ENCODE measurements around the gene PPP2R3B. TPM values are rescaled to one million over a fixed set of nuclear protein-coding genes. Genes with fewer than 3 reads are reported as not detected.
"Not testable (repeated sequence)": the region's sequence is repeated elsewhere in the genome, so short reads cannot be mapped to it uniquely, and the experiment has no call there.

PPP2R3B gene
- total RNA-seq, 4 donors from 2014 or later: 4.5 to 12.0 (median 5.7) TPM

DNA sequence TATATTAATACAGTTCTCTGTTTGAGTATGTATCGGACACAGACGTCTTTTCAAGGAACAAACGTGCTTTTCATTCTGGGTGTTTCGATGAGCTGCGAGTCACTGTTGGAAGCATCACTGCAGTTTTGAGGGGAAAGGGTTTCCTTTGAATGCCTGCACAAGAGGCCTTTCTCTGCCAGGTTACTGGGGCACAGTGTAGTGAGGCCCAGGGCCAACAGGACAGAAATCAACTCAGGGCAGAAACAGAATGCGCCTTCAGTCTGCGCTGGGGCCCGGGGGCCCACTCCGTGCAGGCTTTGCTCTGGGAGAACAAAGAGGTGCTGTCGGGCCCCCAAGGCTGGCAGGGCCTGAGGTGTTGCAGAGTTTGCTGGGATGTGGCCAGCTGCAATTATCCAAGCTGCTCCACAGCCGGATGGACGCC is 2.3 kb upstream of the PPP2R3B start:
- no peak for DNase-seq (ENCODE audit: low spot score)
- TF ChIP-seq, protein P1, sequence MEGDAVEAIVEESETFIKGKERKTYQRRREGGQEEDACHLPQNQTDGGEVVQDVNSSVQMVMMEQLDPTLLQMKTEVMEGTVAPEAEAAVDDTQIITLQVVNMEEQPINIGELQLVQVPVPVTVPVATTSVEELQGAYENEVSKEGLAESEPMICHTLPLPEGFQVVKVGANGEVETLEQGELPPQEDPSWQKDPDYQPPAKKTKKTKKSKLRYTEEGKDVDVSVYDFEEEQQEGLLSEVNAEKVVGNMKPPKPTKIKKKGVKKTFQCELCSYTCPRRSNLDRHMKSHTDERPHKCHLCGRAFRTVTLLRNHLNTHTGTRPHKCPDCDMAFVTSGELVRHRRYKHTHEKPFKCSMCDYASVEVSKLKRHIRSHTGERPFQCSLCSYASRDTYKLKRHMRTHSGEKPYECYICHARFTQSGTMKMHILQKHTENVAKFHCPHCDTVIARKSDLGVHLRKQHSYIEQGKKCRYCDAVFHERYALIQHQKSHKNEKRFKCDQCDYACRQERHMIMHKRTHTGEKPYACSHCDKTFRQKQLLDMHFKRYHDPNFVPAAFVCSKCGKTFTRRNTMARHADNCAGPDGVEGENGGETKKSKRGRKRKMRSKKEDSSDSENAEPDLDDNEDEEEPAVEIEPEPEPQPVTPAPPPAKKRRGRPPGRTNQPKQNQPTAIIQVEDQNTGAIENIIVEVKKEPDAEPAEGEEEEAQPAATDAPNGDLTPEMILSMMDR (IDR thresholded peaks at IDR 0.05): no peak
- ATAC-seq (ENCODE audit: low FRiP score): no peak

DNA sequence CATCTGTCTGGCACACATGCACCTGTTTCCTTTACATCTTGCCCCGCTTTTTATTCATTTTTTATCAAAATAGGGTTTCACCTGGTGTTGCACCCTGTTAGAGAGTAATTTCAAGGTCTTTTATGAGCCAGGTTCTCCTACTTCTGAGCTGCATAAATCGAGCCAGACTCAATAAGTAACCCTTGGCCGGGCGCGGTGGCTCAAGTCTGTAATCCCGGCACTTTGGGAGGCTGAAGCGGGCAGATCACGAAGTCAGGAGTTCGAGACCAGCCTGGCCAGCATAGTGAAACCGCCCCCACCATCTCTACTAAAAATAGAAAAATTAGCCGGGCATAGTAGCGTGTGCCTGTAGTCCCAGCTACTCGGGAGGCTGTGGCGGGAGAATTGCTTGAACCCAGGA is 1.0 kb upstream of the PPP2R3B start:
- no peak for DNase-seq (ENCODE audit: low spot score)
- TF ChIP-seq, protein P1 (IDR thresholded peaks at IDR 0.05): no peak
- no peak for ATAC-seq (ENCODE audit: low FRiP score)

DNA sequence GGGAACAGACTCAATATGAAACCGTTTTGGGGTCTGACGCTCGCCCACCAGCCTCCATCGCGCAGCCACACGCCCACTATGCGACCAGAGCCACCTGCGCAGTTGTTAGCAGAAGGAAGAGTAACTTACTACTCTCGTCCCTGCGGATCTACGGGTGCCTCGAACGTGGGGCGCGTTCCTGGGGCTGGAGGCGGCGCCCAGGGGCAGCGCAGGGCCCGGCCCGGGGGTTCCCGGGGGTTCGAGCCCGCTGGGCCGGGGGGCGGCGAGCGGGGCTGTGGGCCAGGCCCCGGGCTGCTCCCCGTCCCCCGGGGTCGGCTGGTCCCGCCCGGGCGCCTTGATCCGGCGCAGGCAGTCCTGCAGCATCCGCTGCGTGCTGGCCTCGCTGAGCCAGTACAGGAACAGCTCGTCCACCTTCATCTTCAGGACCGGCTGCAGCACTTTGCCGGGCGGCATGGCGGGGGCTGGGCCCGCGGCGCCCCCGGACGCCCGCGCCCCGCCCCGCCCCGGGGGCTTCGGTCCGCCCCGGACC is 404 bp downstream of the PPP2R3B start:
- no peak for DNase-seq (ENCODE audit: low spot score)
- ATAC-seq (ENCODE audit: low FRiP score): no peak

DNA sequence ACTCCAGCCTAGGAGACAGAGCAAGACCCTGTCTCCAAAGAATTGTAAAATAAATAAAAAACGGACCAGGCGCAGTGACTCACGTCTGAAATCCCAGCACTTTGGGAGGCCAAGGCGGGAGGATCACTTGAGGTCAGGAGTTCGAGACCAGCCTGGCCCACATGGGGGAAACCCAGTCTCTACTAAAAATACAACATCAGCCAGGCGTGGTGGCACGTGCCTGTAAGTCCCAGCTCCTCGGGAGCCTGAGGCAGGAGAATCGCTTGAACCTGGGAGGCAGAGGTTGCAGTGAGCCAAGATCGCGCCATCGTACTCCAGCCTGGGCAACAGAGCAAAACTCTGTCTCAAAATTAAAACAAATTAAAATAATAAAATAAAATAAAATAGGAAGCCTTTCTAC is 971 bp downstream of the PPP2R3B start:
- ATAC-seq (ENCODE audit: low FRiP score); DNase-seq (ENCODE audit: low spot score): not testable (repeated sequence)

More for the DNA sequence above, 404 bp downstream of the PPP2R3B start:
- TF ChIP-seq, protein P1 (IDR thresholded peaks at IDR 0.05): no peak

DNA sequence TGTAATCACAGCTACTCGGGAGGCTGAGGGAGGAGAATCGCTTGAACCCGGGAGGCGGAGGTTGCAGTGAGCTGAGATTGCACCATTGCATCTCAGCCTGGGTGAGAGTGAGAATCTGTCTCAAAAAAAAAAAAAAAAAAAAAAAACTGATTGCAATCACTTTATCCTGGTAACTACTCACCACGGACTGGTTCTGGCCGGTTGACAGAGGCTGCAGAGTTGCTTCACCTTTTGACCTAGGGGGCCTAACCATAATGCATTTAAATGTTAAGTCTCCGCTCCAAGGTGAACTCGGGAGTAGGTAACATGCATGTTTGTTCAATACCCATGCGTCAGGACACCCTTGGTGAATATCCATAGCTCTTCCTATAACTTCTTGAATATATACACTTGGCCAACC is 1.8 kb downstream of the PPP2R3B start:
- ATAC-seq (ENCODE audit: low FRiP score) (no peak), DNase-seq (ENCODE audit: low spot score) (no peak)
- TF ChIP-seq, protein P1 (IDR thresholded peaks at IDR 0.05): no peak

DNA sequence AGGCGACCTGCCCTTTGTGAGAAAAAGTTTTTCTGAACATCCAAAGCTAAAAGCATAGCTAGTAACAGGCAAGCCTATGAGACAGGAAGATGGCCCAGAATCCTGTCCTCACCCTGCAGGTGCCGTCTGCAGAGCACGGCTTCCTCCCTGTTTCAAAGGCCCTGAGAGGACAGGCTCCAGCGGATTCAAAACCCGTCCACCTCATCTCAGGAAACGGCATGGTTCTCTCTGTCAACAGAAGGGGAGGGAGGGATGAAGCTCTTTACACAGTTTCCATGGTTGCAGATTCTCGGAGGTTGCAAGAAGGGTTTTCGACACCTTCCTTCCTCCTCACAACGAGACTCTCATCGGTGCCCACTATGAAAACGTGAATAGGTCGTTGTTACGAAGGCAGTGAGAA is 8.3 kb downstream of the PPP2R3B start:
- ATAC-seq (ENCODE audit: low FRiP score) (no peak), DNase-seq (ENCODE audit: low spot score) (no peak)
- TF ChIP-seq, protein P1 (IDR thresholded peaks at IDR 0.05): no peak

DNA sequence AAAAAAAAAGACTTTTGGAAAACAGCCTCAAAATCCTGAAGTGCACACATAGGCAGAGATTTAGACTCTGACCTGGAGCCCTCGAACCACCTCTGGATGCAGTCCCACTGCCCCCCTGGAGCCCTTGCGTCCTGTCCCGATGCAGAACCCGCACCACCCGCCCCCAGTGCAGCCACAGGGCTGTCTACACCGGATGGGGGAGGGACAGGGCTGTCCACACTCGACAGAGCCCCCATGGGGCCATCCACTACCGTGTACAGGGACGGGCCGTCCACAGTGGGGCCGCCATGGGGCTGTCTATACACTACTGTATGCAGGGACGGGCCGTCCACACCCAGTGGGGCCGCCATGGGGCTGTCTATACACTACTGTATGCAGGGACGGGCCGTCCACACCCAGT is 10.5 kb downstream of the PPP2R3B start:
- DNase-seq (ENCODE audit: low spot score); ATAC-seq (ENCODE audit: low FRiP score): not testable (repeated sequence)

DNA sequence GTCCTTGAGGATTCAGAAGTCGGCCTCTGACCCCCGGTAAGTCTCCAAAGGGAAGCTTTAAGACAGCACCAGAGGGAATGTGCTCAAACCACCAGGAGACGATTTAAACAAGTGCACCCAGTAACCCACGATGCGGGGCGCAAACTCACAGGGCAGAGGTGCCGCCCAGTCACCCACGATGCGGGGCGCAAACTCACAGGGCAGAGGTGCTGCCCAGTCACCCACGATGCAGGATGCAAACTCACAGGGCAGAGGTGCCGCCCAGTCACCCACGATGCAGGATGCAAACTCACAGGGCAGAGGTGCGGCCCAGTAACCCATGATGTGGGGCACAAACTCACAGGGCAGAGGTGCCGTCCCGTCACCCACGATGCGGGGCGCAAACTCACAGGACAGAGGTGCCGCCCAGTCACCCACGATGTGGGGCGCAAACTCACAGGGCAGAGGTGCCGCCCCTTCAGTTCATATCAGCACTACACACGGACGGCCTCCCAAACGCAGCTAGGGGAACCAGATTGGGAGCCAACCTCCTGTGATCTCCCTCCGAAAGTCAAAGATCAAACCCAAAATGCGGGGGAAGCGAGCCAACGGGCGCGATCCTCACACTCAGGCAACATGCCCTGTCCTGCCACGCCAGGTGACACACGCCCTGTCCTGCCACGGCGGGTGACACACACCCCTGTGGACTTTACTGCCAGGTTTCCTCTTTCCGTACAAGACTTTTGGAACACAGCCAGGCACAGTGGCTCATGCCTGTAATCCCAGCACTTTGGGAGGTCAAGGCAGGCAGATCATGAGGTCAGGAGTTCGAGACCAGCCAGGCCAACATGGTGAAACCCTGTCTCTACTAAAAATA is 11.3 kb downstream of the PPP2R3B start:
- DNase-seq (ENCODE audit: low spot score): no peak
- TF ChIP-seq, protein P1 (IDR thresholded peaks at IDR 0.05): no peak
- ATAC-seq (ENCODE audit: low FRiP score): no peak
